HG03354 (cell line): ENCODE data around the gene HNRNPL.
A peak's percentile ranks its signal among the peaks of the same experiment; 100 is the strongest.
"Not testable (repeated sequence)": the region's sequence is repeated elsewhere in the genome, so short reads cannot be mapped to it uniquely, and the experiment has no call there.

Source experiments
- ATAC-seq: cut with Tn5 transposase; IDR thresholded peaks from one replicate; pipeline ENCODE4 v1.9.1; 2021; ENCODE audit warnings: mild to moderate bottlenecking; ENCODE audit not compliant: unreplicated experiment, poor library complexity, severe bottlenecking

HNRNPL gene

DNA sequence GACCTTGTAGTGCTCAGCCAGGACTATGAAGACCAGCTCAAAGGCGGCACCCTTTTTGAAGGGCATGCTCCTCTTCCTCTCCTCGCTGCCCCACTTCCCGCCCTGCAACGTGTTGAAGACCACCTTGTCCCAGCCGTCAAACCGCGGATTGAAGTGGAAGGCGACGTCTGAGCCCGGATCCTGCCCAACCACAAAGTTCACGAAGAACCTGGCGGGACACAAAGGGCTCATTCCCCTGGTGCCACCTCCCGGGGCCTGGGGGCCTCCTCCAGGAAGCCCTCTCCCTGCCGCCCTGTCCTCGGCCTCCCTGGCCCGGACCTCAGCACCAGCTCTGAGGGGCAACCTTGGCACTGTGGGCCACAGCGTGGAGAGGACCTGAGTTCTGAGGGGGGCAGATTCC lies 41.0 kb downstream of the HNRNPL start:
- no peak for ATAC-seq

DNA sequence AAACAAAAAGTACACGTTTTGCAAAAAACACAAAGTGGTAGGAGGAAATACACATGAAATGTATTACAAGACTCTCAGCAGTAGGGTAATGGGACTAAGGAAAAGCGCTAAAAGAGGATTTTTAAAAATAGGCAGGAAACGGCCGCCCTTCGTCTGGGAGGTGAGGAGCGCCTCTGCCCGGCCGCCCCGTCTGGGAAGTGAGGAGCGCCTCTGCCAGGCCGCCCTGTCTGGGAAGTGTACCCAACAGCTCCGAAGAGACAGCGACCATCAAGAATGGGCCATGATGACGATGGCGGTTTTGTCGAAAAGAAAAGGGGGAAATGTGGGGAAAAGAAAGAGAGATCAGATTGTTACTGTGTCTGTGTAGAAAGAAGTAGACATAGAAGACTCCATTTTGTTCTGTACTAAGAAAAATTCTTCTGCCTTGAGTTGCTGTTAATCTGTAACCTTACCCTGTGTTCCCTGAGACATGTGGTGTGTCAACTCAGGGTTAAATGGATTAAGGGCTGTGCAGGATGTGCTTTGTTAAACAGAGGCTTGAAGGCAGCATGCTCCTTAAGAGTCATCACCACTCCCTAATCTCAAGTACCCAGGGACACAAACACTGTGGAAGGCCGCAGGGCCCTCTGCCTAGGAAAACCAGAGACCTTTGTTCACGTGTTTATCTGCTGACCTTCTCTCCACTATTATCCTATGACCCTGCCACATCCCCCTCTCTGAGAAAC lies 42.2 kb downstream of the HNRNPL start:
- ATAC-seq = not testable (repeated sequence)

DNA sequence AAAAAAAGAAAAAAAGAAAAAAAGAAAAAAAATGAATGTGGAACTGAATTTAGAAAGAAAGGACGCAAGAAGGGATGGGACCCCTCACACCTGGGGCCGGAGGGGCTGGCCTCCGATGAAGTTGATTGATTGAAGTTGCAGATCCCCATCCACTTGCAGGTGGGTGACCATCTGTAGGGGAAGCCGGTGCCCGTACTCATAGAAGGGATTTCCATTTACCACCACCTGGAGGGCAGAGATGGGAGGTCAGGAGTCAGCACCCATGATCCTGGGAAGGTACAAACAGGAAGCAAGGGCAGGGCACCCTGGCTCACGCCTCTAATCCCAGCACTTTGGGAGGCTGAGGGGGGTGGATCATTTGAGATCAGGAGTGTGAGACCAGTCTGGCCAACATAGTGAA lies 43.4 kb downstream of the HNRNPL start:
- ATAC-seq = no peak

DNA sequence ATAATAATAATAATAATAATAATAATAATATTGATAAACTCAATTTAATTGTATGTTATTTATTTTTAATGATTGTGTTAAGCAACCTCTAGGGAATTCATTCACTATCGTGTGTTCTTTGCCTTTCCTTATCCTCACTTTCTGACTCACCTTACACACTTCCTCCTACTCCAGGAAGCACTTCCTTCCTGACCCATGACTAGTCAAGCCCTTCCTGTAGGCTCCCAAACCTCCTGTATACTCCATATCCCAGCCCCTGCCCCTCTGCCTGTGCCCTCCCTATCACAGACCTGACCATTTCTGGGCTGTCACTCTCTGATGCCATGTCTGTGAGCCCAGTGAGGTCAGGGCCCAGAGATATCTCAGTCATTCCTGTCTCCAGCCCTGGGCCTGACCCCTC lies 44.6 kb downstream of the HNRNPL start:
- no peak for ATAC-seq

DNA sequence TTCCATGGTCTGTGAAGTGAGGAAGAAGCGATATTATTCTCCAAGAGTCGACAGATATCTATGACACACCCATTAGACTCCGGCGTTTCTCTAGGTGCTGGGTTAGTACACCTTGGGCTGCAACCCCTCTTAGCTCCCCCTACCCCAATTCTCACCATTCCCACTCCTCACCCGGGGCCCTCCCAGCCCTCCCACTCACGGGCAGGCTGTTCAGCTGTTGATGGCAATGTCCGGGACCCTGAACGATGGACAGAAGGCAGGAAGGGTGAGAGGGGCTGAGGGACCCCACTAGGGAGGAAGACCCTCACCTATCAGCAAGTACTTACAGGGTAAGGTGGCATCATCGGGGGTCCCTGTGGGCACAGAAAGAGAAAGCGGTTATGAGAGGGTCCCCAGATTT lies 46.2 kb downstream of the HNRNPL start:
- ATAC-seq = no peak

DNA sequence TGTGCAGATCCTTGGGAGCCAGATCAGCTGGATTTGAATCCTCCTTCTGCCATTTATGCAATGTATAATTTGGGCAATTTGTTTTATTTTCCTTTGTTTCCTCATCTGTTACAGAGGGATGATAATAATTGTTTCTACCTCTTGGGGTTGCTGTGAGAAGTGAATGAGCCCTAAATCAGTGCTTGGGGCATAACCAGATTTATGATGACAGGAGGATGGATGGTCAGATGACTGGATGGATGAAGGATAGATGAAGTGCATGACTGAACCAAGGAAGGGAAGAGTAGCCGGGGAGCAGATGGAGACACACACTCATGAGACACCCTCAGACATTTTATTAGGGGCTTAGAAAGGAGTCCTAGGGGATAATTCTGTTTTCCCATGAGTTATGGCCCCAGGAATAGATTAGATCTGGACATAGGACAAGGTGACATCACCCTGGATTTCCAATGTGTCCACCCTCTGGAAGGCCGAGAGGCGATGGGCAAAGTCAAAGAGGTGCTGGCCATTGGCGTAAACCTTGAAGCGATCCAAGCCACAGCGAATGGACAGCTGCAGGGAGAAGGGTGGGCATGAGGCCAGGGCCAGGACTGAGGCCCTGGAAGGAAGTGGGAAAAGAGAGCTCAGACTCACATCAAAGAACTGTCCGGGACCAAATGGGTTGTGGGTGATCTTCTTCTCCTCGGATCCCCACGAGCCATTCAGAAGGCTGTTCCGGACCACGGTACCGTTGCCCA lies 48.3 kb downstream of the HNRNPL start:
- no peak for ATAC-seq

DNA sequence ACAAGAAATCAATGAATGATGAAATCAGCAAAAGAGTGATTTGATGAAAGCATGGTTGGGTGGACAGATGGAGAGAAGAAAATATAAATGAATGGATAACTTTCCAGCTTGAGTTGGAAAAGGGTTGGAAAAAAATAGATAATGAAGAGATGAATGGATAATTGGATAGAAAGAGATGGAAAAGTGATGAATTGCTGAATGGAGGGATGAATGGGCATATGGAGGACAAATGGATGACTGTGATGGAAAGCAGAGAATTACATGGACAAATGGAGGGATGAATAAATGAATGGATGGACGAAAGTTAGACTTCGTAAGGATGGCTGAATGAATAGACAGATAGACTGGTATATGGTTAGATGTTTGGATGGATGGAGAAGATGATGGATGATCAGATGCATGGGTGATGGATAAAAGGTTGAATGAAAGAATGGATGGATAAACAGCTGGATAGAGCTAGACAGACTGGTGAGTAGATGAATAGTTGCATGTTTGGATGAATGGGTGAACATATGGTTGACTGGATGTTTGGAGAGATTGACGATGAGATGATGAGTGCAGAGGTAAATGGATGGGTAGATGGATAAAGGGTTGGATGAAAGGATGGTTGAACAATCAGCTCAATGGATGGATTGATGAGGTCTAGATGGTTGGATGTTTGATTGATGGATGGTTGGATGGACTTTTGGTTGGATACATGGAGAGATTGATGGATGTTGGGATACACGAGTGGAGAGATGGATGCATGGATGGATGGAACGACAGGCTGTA lies 49.0 kb downstream of the HNRNPL start:
- ATAC-seq = no peak

DNA sequence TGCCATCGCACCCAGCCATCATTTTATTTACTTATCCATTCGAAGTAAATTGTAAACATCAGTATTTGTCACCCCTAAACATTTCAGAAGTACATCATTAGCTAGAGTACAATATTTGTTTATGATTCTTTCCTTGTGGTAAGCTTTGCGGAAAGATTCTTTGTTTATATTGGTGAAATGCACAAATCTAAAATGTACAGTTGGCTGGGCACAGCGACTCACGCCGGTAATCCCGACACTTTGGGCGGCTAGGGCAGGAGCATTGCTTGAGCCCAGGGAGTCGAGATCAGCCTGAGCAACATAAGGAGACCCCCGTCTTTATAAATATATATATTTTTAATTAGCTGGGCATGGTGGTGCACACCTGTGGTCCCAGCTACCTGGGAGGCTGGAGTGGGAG lies 50.7 kb downstream of the HNRNPL start:
- ATAC-seq = no peak

DNA sequence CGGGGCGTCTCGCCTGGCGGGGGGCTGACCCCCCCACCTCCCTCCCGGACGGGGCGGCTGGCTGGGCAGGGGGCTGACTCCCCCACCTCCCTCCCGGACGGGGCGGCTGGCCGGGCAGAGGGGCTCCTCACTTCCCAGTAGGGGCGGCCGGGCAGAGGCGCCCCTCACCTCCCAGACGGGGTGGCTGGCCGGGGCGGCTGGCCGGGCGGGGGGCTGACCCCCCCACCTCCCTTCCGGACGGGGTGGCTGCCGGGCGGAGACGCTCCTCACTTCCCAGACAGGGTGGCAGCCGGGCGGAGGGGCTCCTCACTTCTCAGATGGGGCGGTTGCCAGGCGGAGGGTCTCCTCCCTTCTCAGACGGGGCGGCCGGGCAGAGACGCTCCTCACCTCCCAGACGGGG lies 52.0 kb downstream of the HNRNPL start:
- ATAC-seq = not testable (repeated sequence)

DNA sequence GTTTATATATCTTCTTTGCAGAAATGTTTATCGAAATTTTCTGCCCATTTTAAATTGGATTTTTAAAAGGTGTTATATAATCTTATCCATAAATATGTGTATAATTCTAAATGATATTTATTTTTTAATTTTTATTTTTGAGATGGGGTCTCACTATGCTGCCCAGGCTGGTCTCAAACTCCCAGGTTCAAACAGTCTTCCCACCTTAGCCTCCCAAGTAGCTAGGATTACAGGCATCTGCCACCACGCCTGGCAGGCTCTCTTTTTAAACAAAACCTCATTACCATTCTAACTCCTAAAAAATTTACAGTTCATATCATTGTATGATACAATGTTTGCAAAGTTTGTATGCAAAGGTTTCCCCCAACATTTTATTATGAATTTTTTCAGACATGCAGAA lies 53.6 kb downstream of the HNRNPL start:
- ATAC-seq = no peak

DNA sequence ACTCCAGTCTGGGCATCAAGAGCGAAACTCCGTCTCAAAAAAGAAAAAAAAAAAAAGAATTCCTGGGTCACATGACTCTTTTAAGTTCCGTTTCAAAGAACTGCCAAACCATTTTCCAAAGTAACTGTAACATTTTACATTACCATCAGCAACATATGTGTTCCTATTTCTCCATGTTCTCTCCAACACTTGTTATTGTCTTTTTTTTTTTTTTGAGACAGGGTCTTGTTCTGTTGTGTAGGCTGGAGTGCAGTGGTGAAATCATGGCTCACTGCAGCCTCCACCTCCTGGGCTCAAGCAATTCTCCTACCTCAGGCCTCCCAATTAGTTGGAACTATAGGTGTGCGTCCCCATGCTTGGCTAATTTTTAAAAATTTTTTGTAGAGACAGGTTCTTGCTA lies 54.2 kb downstream of the HNRNPL start:
- no peak for ATAC-seq

DNA sequence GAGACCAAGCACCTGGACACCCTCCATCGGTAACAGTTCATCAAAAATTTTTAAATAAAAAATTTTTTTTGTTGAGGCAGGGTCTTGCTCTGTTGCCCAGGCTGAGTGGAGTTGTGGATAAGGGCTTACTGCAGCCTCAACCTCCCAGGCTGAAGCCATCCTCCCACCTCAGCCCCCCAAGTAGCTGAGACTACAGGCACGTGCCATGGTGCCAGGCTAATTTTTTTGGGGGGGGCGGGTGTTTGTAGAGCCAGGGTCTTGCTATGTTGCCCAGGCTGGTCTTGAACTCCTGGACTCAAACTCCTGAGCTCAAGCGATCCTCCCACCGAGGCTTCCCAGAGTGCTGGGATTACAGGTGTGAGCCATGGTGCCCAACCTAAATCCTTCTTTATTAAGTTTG lies 56.1 kb downstream of the HNRNPL start:
- ATAC-seq = no peak

DNA sequence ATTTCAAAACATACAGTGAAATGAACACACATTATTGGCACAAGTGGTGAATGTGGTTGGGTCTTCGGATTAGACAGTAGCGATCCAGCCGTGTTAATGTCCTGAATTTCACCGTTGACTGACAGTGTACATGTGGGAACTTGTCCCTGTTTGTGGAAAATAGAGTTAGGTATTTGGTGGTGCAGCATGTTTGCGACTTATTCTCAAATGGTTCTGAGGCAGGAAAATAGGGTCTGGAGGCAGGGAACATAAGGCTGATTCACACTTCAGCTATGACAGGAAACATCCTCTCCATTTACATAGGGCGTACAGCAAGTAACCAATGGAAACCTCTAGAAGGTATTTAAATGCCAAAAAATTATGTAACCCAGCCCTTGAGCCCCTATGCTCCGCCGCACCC lies 56.6 kb downstream of the HNRNPL start:
- no peak for ATAC-seq

DNA sequence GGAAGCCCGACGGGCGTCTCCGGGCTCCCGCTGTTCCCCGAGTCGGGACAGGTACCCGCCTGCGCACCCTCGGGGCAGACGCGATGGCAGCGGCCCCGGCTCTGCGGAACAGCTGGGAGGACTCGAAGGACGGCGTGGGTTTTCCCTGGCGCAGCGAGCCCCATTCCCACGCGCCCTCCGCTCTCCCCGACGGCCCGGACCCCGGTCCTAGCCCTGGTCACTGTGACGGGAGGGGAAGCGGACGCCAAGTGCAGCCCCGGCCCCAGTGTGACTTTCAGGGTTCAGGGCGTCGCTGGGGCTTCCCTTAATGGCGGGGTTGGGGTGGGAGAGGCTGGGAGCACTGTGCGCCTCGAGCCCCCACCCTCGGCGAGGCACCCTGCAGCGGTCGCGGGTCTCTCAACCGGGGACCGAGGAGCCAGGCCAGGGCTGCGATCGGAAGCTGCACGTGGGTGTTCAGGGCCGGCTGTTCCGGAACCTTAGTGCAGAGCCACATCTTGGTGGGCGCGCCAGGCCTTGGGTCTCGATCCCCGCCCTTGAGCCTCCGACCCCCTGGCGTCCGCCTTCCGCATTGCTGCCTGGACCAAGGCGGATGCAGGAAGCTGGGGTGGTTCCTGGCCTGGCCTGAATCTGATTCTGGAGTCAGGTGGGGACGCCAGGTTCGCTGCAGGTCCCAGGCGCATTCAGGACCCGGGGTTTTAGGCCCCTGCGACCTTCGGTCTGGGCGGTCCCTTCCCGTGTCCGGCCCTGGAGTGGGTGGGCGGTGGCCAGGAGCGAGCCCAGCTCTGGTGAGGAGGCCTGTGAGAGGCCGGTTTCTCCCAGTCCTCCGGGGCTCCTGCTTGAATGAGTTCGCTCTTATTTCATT lies 57.3 kb downstream of the HNRNPL start:
- peak; percentile 46 for ATAC-seq

DNA sequence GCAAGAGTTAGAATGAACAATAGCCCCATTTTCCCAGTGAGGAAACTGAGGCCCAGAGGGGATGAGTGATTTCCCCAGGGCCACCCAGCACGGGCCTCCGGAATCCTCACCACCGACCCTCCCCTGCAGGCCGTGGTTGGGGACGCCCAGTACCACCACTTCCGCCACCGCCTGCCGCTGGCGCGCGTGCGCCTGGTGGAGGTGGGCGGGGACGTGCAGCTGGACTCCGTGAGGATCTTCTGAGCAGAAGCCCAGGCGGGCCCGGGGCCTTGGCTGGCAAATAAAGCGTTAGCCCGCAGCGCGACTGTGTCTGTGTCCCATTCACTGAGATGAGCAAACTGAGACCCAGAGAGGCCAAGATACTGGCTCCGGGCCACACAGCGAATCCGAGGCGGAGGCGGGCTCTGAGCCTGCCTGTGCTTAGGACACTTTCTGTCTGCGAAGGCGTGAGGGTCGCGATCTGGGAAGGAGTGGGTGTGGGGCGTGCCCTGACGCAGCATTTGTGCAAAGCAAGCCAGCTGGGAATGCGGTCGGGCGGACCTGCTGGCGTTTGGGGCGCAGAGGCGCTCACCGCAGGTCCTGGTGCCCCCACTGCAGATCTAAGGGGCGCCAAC lies 58.2 kb downstream of the HNRNPL start:
- peak; percentile 69 for ATAC-seq

DNA sequence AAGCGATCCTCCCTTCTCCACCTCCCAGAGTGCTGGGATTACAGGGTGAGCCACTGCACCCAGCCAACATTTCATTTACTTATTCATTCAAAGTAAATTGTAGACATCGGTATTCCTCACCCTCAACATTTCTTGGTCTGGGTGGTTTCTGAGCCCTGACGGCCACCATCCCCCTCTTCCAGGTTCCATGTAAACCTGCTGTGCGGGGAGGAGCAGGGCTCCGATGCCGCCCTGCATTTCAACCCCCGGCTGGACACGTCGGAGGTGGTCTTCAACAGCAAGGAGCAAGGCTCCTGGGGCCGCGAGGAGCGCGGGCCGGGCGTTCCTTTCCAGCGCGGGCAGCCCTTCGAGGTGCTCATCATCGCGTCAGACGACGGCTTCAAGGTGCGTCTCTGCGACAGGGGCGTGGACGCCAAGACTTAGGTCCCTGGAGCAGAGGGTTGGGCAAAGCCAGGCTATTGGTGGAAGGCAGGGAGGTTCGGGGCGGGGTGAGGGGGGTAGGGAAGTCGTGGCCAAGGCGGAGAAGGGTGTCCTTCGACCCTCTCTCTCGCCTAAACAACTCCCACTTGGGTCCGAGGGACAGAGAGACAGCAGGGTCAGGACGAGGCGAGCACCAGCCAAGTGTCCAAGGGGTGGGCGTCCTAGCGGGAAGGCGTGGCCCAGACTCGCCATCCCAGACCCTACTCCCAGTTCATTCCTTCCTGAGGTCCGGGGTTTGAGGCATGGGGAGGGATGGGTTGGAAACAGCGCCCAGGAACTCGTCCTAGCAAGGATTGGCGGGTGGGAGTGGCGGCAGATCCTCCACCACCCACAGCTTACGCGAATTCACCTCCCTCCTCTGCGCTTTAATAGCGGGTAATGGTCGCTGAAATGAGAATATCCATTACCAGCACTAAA lies 59.0 kb downstream of the HNRNPL start:
- not testable (repeated sequence) for ATAC-seq

DNA sequence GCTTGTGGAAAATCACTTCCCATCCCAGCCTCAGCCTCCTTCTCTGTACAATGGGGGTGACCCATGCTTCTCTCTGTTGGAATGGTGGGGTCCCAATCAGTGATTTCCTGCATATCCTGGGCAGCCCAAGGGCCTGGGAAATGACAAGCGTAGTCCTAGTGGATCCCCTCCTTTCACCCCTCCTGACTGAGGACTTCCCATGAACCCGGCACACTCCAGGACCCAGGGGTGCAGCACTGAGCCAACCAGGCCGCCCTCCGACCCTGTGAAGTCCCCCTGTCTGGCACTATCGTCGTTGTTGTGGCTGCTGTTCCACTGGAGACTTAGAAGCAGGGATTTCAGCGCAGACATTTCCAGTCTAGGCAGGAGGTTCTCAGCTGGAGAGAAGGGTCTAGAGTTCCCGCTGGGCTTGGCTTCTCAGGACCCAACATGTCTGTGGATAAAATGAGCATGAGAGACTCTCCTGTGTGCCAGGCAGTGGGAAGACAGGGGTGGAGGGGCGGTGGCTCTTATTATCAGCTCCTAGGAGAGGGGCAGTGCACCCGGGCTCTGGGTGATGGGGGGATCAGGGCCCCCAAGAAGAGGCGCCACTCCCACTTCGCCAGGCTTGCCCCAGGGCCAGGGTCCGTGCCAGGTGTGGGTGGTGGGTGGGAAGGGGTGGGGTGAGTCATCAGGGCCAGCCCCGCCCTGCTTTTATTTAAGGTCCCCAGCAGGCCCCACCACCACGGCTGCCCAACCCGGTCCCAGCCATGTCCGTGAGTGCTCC lies 61.1 kb downstream of the HNRNPL start, which contains the start of gene LGALS7B:
Gene LGALS7B, plus strand, starts transcription at position 723 of the 766 bp plus-strand sequence. Its CDS starts 27 bp downstream, at position 750.
- ATAC-seq = no peak
